HG03469 (cell line): ENCODE measurements around the gene KCNJ4.
"Not testable (repeated sequence)": the region's sequence is repeated elsewhere in the genome, so short reads cannot be mapped to it uniquely, and the experiment has no call there.

Experiments
- ATAC-seq: cut with Tn5 transposase; IDR thresholded peaks from one replicate; pipeline ENCODE4 v1.9.1; 2021; ENCODE audit warnings: mild to moderate bottlenecking, moderate library complexity, moderate number of reproducible peaks; ENCODE audit not compliant: unreplicated experiment

Gene KCNJ4

DNA sequence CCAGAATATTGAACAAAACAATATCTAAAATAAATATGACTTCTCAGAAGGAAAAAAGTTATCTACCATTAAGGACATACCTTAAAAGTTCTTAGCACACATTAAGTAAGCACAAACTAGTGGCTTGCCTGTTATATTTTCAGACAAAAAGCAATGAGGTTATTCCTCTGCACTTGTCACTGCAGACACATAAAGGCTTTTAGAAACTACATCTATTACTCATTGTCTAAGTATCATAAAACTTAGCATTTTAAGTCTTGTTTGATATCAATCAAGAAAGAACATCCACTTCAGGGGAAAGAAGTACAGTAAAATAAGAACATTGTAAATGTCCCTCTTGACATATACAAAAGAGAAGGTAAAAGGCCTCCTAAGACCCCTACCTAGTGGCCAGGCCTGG lies 59.1 kb downstream of the KCNJ4 start:
- ATAC-seq, result not testable (repeated sequence)

DNA sequence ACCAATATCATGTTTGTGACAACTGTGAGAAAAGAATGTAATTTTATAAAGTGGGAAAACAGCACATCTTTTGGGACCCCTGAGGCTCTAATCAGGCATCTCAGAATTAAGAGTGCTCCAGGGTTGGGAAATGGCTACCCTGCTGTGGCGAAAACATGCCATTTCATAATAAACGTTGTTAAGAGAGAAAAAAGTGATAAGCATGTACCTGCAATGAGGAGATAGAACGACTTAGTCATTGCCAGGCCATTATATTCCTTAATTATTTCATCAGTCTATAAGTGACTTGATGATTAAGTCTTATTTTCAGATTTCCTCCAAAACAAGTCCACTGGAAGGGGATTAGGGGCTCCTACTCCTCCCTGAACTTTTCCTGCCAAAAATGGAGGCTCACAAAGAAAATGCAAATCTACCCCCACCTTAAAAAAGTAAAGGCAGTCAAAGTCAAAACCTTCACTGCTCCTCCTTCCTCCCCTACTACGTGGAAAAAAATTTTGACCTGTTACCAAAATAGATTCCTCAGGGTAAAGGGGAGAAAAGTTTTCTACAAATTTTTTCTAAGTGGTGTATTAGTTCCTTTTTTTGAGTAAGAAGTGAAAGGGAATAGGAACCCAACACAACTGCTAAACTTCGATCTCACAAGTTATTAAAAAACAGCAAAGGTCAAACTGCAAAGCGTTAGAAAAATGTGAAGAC lies 59.9 kb downstream of the KCNJ4 start:
- ATAC-seq, result not testable (repeated sequence)

DNA sequence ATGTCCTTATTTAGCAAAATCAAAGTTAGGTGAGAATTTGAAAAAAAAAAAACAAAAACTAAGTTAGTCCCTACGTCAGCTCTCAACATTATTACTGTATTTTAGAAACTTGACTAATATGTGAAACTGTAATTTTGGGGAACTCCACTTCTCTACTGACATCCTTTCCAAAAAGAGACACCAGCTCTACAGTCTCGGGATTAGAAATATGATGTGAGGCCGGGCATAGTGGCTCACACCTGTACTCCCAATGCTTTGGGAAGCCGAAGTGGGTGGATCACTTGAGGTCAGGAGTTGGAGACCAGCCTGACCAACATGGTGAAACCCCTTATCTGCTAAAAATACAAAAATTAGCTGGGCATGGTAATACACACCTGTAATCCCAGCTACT lies 65.6 kb downstream of the KCNJ4 start:
- not testable (repeated sequence) for ATAC-seq

DNA sequence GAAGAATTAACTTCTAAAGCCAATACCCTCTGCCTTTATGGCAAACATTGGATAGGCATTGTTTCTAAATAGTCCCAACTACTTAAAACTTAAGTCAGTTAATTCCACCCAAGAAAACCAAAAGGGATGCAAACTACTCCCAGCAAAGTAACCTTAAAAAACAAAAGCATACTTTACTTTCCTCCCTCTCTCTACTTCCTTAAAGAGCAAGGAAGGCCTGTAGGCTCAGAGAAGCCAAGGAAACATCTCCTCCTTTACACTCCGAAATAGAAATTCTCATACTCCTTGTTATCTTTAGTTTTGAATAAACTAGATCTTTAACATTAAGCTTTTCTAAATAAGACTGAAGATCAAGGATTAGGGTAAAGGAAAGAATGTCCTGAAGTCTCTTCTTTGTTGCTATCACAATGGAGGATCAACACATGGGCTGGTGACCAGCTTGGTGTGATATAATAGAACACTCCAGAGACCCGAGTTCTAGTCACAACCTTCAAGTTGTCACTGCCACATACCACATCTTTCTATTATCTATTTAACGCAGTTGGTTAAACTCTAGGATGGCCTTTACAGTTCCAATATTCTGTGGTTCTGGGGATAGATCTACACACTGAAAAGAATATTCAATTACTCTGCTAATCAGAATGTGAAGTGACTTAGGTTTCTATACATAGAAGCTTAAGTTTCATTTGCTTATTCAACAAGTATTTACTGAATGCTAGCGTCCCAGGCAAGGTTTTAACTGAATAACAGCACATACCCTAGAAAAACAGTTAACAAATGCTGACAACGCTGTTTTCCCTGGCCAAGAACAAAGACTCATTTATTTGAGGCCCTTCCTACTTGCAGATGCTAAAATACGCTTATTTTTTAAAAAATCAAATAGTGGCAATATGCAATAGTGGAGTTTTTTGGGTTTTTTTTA lies 66.2 kb downstream of the KCNJ4 start:
- ATAC-seq, result not testable (repeated sequence)

DNA sequence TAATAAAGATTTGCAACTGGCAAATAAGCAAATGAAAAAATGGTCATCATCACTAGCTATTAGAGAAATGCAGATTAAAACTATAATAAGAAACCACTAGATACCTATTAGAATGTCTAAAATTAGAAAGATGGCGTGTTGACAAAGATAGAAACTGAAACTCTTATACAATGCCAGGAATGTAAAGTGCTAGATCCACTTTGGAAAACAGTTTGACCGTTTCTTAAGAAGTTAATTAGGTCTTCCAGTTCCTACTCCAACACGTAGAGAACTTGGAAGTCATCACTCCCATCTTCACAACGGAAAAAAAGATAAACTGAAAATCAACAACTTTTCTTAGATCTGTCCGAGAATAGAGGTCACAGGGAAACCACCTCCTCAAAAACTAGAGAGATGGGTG lies 68.1 kb downstream of the KCNJ4 start:
- ATAC-seq, result not testable (repeated sequence)

DNA sequence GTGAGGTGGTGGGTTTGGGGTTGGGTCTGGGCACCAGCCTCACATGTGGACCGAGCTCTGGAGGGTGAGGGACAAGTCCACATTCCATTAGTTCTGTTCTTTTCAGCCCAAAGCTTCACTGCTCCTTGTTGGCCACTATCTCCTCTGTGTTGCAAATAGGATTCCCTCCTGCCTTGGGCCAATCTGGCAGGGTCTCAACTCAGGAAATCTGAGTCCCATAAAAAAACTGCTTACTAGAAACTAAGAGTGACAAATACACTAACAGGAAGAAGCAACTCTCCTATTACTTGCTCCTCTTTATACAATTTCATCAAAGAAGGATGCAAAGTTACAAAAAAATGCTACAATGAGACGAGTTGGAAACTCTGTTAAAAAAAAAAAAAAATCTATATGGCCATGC lies 71.6 kb downstream of the KCNJ4 start:
- no peak for ATAC-seq

DNA sequence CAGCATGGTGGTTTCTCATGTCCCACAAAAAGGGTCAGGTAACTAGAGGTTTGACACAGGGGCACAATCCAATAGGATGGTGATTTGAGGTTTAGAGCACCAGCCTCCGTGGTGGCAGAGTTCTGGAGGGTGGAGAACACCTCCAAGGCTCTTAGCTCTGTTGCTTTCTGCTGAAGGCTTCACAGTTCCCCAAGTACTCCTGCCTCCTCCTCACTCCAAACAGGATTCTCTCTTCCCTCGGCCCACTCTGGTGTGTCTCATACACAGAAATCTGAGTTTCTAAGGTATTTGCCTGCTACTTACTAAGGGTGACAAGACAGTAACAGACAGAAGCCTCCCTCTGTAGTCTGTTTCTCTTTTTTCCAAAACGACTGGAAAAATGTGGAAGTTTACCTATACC lies 73.6 kb downstream of the KCNJ4 start:
- not testable (repeated sequence) for ATAC-seq
